ENCODE measurements around the gene GNAI3. TPM values are rescaled to one million over a fixed set of nuclear protein-coding genes. Genes with fewer than 3 reads are reported as not detected.

GNAI3 gene
- total and polyA plus RNA-seq, 2 experiments from 2014 or later: 14.9 TPM

DNA sequence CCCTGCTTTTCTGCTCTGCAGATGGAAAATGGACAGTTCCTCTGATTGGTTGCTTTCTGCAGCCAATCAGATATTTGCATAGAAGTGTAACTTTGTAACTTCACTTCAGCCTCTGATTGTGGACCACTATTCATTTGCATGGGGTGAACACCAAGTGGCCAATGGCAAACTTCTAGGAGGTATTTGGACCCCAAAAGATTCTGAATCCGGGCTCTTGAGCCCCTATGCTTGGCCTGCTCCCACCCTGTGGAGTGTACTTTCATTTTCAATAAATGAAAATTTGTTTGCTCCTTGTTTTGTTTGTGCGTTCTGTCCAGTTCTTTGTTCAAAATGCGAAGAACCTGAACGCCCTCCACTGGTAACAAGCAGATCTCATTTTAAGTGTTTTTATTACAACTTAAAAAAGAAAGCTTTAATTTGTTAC, 101.1 kb downstream of the GNAI3 start:
- DNase-seq: peak; percentile 76
- no peaks in the 10 kb centered on the region for H4K20me1 ChIP-seq (ENCODE audit: insufficient read depth)
- in situ Hi-C loops (cut with MboI): loop anchor here (10.0 kb wide), 2 partner anchors 105 to 335 kb away; partner anchors contain the start of gene AHCYL1
- WGBS, 2 experiments (ENCODE audit: low coverage in 1 of 2, low lambda C conversion rate in 2 of 2, missing lambda C conversion rate in 2 of 2): 1 to 3% methylated on average over 4 of the region's 4 CpGs
- H3K79me2 ChIP-seq (ENCODE audit: insufficient read depth): no peaks in the 10 kb centered on the region
- H3K27me3 ChIP-seq (replicated peaks; ENCODE audit: insufficient read depth): peaks cover 15% of the 10 kb centered on the region; the same call in 1 of the 2 replicates
- no peaks in the 10 kb centered on the region for H3K4me1 ChIP-seq (ENCODE audit: insufficient read depth)
- no peak for TF ChIP-seq EZH2phosphoT487 (IDR thresholded peaks at IDR 0.05; ENCODE audit: insufficient read depth, low read depth)
- TF ChIP-seq EZH2 (IDR thresholded peaks at IDR 0.05; ENCODE audit: insufficient read depth, poor library complexity, severe bottlenecking): no peak
- H3K9ac ChIP-seq: peak overlapping the region; percentile 52
- H2AFZ ChIP-seq: peak overlapping the region; percentile 92
- no peaks in the 10 kb centered on the region for H3K9me2 ChIP-seq (ENCODE audit: insufficient read depth)
- H3K4me2 ChIP-seq (ENCODE audit: unreplicated experiment): peak overlapping the region; percentile 96
- no peaks in the 10 kb centered on the region for H3K36me3 ChIP-seq (ENCODE audit: low read depth)
- peak overlapping the region; percentile 83 for H3K4me3 ChIP-seq
- H3F3A ChIP-seq (ENCODE audit: insufficient read depth): peaks cover 5% of the 10 kb centered on the region; the same call in 1 of the 2 replicates
- peak overlapping the region; percentile 20; the same call in 1 of the 2 replicates for H3K27ac ChIP-seq
- no peaks in the 10 kb centered on the region for H3K9me3 ChIP-seq (ENCODE audit: low read depth)

DNA sequence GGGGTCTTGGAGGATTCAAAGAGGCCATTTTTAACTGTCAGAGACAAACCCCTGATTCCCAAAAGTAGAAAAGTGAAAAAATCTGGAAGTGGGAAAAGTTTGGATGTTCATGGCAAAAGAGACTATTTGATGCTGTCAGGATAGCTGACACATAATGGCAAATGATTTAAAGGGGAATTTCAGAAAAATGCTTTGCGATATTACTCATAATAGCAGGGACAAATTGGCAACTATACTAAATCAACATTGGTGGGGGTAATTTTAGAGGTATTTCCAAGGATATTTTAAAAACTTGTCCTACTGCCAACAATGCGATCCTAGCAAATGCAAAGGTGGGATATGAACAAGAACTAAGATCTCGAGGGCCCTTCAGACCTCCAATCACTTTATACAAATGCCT, 102.2 kb downstream of the GNAI3 start:
- Histone ChIP-seq H3K79me2 (ENCODE audit: insufficient read depth) (no peaks in the 10 kb centered on the region), H3K4me1 (ENCODE audit: insufficient read depth) (0 out of 2 replicates have a peak, but pooled peaks cover 8% of the 10 kb centered on the region), H3K36me3 (ENCODE audit: low read depth) (no peaks in the 10 kb centered on the region), H3K9me3 (ENCODE audit: low read depth) (no peaks in the 10 kb centered on the region), H3K9ac (no peak overlapping the region), H4K20me1 (ENCODE audit: insufficient read depth) (no peaks in the 10 kb centered on the region), H3K27ac (no peak overlapping the region), H3K4me2 (ENCODE audit: unreplicated experiment) (no peak overlapping the region), H3K9me2 (ENCODE audit: insufficient read depth) (no peaks in the 10 kb centered on the region), H3K4me3 (no peak overlapping the region), H3K27me3 (replicated peaks; ENCODE audit: insufficient read depth) (peaks cover 15% of the 10 kb centered on the region; the same call in 1 of the 2 replicates), H3F3A (ENCODE audit: insufficient read depth) (peaks cover 5% of the 10 kb centered on the region; the same call in 1 of the 2 replicates), H2AFZ (no peak overlapping the region)
- in situ Hi-C loops (cut with MboI): no loop called here
- no peak for DNase-seq
- TF ChIP-seq EZH2phosphoT487 (IDR thresholded peaks at IDR 0.05; ENCODE audit: insufficient read depth, low read depth) (no peak), EZH2 (IDR thresholded peaks at IDR 0.05; ENCODE audit: insufficient read depth, poor library complexity, severe bottlenecking) (no peak)
- 89 to 91% methylated on average over 3 of the region's 3 CpGs for WGBS, 2 experiments (ENCODE audit: low coverage in 1 of 2, low lambda C conversion rate in 2 of 2, missing lambda C conversion rate in 2 of 2)

DNA sequence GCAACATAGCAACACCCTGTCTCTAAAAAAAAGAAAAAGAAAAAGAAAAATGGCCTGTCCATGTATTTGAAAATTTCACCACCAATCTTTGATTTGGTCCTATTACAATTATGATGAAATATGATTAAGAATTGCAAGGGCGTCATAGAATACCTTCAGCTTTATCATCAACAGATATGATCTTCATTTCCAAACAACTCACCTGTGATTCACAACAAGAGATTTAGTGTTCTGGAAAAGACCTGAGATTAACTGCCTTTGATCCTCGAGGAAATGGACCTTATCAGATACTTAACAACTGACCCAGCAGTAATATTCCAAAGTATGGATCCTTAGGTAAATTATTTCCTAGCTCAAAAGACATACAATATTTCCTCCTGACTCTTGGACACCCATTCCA, 104.0 kb downstream of the GNAI3 start:
- TF ChIP-seq EZH2phosphoT487 (IDR thresholded peaks at IDR 0.05; ENCODE audit: insufficient read depth, low read depth) (no peak), EZH2 (IDR thresholded peaks at IDR 0.05; ENCODE audit: insufficient read depth, poor library complexity, severe bottlenecking) (no peak)
- H3K9ac ChIP-seq: no peak overlapping the region
- H3K4me3 ChIP-seq: no peak overlapping the region
- no peaks in the 10 kb centered on the region for H3K79me2 ChIP-seq (ENCODE audit: insufficient read depth)
- H3K4me1 ChIP-seq (ENCODE audit: insufficient read depth): 0 out of 2 replicates have a peak, but pooled peaks cover 8% of the 10 kb centered on the region
- no peaks in the 10 kb centered on the region for H3K9me3 ChIP-seq (ENCODE audit: low read depth)
- peaks cover 5% of the 10 kb centered on the region; the same call in 1 of the 2 replicates for H3F3A ChIP-seq (ENCODE audit: insufficient read depth)
- no peak overlapping the region for H2AFZ ChIP-seq
- no peak for DNase-seq
- H3K4me2 ChIP-seq (ENCODE audit: unreplicated experiment): no peak overlapping the region
- 82 to 86% methylated on average over 2 of the region's 2 CpGs for WGBS, 2 experiments (ENCODE audit: low coverage in 1 of 2, low lambda C conversion rate in 2 of 2, missing lambda C conversion rate in 2 of 2)
- in situ Hi-C loops (cut with MboI): no loop called here
- peaks cover 15% of the 10 kb centered on the region; the same call in 1 of the 2 replicates for H3K27me3 ChIP-seq (replicated peaks; ENCODE audit: insufficient read depth)
- H3K9me2 ChIP-seq (ENCODE audit: insufficient read depth): no peaks in the 10 kb centered on the region
- no peaks in the 10 kb centered on the region for H4K20me1 ChIP-seq (ENCODE audit: insufficient read depth)
- H3K36me3 ChIP-seq (ENCODE audit: low read depth): no peaks in the 10 kb centered on the region
- H3K27ac ChIP-seq: no peak overlapping the region

DNA sequence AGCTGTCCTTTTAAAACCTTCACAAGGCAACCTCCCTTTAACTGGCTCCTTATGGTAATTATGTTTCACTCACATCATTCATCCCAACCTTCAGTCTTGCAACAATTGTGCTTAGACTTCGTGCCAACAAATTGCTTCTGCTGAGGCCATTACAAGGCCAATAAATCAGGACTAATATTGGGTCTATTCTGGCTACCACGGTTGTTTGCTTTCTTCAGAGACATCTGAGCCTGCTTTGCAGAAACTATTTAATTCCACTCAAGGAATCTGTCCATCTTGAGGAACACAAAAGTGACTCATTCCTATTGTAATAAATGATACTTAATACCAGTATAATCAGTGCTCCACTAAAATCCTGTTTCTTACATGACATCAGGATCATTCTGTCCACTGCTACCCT, 104.9 kb downstream of the GNAI3 start:
- in situ Hi-C loops (cut with MboI): no loop called here
- Histone ChIP-seq H4K20me1 (ENCODE audit: insufficient read depth) (no peaks in the 10 kb centered on the region), H3K36me3 (ENCODE audit: low read depth) (no peaks in the 10 kb centered on the region), H3K9me2 (ENCODE audit: insufficient read depth) (no peaks in the 10 kb centered on the region), H2AFZ (no peak overlapping the region), H3K4me3 (no peak overlapping the region), H3K27ac (no peak overlapping the region), H3K9me3 (ENCODE audit: low read depth) (no peaks in the 10 kb centered on the region), H3F3A (ENCODE audit: insufficient read depth) (peaks cover 5% of the 10 kb centered on the region; the same call in 1 of the 2 replicates), H3K4me2 (ENCODE audit: unreplicated experiment) (no peak overlapping the region), H3K9ac (no peak overlapping the region), H3K4me1 (ENCODE audit: insufficient read depth) (0 out of 2 replicates have a peak, but pooled peaks cover 8% of the 10 kb centered on the region), H3K79me2 (ENCODE audit: insufficient read depth) (no peaks in the 10 kb centered on the region), H3K27me3 (replicated peaks; ENCODE audit: insufficient read depth) (peaks cover 15% of the 10 kb centered on the region; the same call in 1 of the 2 replicates)
- TF ChIP-seq EZH2 (IDR thresholded peaks at IDR 0.05; ENCODE audit: insufficient read depth, poor library complexity, severe bottlenecking) (no peak), EZH2phosphoT487 (IDR thresholded peaks at IDR 0.05; ENCODE audit: insufficient read depth, low read depth) (no peak)
- DNase-seq: no peak
- 7% methylated on average over 2 of the region's 2 CpGs for WGBS, 2 experiments (ENCODE audit: low coverage in 1 of 2, low lambda C conversion rate in 2 of 2, missing lambda C conversion rate in 2 of 2)

All from GM23248 (cell line).